SH-SY5Y (cell line): ENCODE data around the gene PHLPP1.

Experiments
- GATA2 ChIP-seq: IDR thresholded peaks from 2 replicates; pipeline ENCODE4 v1.6.1; 2011; ENCODE audit warnings: mild to moderate bottlenecking, low read depth, low read length
- GATA3 ChIP-seq: IDR thresholded peaks from 2 replicates; pipeline ENCODE4 v1.6.1; 2011; ENCODE audit warnings: low read depth, mild to moderate bottlenecking, low read length, moderate library complexity

The PHLPP1 gene

GRCh38 chr18:62902776-62903175, 187.4 kb downstream of the PHLPP1 start:
- TF ChIP-seq GATA3 (no peak), GATA2 (no peak)

- TF ChIP-seq GATA3 = no peak
- no peak for TF ChIP-seq GATA2
Observed at GRCh38 chr18:62904396-62905285, 189.3 kb downstream of the PHLPP1 start.

DNA sequence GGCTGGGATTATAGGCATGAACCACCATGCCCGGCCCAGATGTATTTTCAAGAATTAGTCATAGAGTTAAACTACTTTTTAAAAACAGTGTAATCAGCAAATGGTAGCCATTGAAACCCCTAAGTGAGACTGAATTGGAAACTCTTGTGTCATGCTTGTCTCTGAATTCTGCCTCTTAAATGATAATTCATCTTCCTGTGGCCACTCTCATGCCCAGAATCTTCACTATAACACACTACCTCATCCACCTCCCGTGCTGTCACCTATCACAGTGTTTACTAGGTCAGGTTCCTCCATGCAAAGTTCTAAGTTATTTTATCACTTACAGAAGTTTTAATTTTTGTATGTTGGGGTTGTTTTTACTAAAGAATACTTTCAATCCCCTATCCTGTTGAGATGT, 197.5 kb downstream of the PHLPP1 start:
- TF ChIP-seq GATA2 (no peak), GATA3 (no peak)

DNA sequence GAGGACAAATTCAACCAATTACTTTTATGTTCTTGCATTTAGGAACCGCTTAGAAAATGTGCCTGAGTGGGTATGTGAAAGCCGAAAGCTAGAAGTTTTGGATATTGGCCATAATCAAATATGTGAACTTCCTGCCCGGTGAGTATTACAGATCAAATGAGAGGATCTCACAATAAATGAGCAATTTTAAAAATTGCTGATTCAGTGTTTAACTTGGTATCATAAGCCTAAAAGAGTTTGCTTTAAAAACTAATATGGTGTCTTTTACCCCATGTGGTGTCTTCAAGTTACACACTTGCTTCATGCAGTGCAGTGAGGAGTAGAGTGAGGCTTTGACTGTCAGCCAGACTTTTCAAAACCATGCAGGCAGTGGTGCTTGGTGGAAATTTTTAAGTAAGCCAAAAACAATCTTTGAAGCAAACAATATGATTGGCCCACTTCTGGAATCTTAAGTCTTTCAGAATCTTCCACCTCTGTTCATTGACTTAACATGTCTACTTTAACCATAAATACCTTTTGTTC, 199.6 kb downstream of the PHLPP1 start:
- no peak for TF ChIP-seq GATA2
- TF ChIP-seq GATA3 = no peak

- TF ChIP-seq GATA3 = no peak
- no peak for TF ChIP-seq GATA2
Observed at GRCh38 chr18:62918361-62918760, 203.0 kb downstream of the PHLPP1 start.

GRCh38 chr18:62919109-62919838, 203.9 kb downstream of the PHLPP1 start:
- TF ChIP-seq GATA2 = no peak
- no peak for TF ChIP-seq GATA3

- TF ChIP-seq GATA2 (no peak), GATA3 (no peak)
Observed at GRCh38 chr18:62925031-62925688, 209.8 kb downstream of the PHLPP1 start.

DNA sequence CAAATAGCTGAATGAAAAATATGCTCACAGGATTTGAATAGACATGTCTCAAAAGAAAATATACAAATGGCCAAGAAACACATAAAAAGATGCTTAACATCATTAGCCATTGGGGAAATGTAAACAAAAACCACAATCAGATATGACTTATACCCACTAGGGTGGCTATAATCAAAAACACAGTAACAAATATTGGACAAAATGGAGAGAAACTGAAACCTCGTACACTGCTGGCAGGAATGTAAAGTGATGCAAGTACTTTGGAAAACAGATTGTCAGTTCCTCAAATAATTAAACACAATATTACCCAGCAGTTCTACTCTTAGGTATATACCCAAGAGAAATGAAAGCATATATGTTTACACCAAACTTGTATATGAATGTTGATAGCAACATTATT, 213.0 kb downstream of the PHLPP1 start:
- TF ChIP-seq GATA3 = no peak

GRCh38 chr18:62933261-62933887, 218.0 kb downstream of the PHLPP1 start:
- TF ChIP-seq GATA2 = no peak
- no peak for TF ChIP-seq GATA3

DNA sequence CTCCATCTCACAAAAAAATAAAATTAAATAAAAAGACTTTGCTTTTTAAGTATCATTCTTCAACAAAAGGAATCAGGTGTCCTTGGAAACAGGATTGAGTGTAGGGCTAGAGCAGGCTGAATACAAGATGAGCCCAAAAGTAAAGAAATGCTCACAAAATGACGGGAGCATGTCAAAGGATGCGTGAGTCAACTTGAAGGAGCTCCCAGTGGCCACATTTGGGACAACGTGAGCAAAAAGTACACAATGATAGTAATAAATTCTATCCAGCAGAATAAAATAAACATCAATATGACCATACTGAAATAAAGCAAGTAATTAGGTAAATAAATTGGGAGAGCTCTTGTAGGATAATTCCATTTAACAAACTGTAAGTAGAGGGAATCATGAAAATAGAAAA, 220.7 kb downstream of the PHLPP1 start:
- TF ChIP-seq GATA2 (no peak), GATA3 (no peak)

DNA sequence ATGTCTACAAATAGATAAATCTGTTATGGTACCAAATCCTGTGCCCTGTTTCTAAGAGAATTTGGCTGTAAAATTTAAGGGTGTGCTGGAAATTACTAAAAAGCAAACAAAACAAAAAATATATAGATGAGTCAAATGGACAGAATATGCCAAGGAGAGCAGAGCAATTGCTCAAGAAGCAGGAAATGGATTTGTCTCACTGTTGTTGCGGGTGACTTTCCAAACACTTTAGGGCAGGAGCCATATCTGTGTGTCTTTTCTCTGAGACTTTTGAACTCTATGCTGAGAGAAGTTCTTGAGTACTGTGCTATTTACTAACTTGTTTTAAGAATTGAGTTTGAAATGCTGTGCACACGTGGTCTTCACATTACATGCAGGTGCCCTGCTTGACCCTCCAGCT, 221.7 kb downstream of the PHLPP1 start:
- TF ChIP-seq GATA2 = no peak

- no peak for TF ChIP-seq GATA2
- no peak for TF ChIP-seq GATA3
Observed at GRCh38 chr18:62938006-62938405, 222.7 kb downstream of the PHLPP1 start.

- no peak for TF ChIP-seq GATA2
- TF ChIP-seq GATA3 = no peak
Observed at GRCh38 chr18:62938487-62938886, 223.1 kb downstream of the PHLPP1 start.

- TF ChIP-seq GATA3 (no peak), GATA2 (no peak)
Observed at GRCh38 chr18:62939433-62939832, 224.1 kb downstream of the PHLPP1 start.

DNA sequence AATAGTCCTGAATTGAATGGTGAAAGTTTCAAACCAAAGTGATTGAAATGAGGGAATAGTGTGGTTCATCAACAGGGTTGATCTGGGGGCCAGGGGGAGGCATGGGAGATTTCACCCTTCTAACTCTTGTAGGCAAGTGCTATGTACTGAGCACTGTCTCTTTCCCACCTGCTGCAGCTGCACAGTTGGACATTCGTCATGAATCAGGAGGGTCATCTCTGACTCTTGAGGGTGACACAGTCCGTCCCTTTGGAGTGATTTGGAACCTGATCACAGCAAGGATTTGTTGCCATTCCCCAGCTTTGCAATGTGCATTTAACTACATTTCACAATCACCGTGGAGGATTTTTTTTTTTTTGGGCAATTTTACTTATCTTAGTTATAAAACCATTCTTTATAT, 224.6 kb downstream of the PHLPP1 start:
- TF ChIP-seq GATA3 = no peak
- TF ChIP-seq GATA2 = no peak
